NCI-H2196 treated with DMSO at 0.1 percent for 48 hours (cell line): ENCODE data around the gene SLC8A2.
"Not testable (repeated sequence)": the region's sequence is repeated elsewhere in the genome, so short reads cannot be mapped to it uniquely, and the experiment has no call there.

Experiments used
- DNase-seq: peaks from one replicate; lab custom pipeline; 2025; ENCODE audit not compliant: unreplicated experiment; lab: John Stamatoyannopoulos, UW

SLC8A2 gene

DNA sequence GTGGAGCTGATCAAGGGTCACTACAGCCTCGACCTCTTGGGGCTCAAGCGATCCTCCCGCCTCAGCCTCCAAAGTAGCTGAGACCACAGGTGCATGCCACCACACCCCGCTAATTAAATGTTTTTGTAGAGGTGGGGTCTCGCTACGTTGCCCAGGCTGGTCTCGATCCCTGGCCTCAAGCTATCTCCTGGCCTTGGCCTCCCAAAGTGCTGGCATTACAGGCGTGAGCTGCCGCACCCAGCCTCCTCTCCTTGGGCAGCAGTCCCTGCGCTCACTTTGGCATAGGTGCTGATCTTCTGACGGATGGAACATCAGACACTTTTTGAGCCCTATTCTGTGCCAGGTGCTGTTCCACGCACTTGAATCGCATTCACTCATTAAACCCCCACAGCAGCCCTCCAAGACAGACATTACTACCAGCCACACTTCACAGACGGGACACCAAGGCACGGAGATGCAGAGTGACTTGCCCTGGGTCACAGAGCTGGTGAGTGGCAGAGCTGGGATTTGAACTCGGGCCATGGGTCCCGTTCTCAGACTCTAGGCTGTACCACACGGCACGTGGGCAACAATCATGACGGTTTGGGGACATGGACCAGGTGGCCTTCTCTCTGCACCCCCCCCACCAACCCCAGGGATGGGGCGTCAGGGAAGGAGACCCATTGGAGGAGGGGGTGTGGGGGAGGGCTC lies 55.6 kb downstream of the SLC8A2 start:
- no peak for DNase-seq

DNA sequence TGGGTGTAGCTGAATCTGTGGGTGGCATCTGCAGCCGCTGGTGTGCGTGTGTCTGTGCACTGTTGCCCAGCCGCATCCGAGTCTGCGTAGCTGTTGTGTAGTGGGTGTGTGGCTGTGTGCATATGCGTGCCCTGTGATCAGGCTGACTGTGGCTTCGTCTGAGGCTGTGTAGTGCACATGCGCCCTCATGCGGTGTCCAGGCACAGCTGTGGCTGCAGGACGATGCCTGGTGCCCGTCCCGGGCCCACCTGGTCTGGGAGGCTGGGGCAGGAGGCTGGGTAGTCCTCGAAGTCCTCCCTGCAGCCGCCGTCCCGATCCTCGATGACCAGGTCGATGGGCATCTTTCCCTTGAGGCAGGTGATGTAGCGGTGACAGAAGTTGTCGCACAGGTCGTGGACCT lies 57.2 kb downstream of the SLC8A2 start:
- DNase-seq = no peak

DNA sequence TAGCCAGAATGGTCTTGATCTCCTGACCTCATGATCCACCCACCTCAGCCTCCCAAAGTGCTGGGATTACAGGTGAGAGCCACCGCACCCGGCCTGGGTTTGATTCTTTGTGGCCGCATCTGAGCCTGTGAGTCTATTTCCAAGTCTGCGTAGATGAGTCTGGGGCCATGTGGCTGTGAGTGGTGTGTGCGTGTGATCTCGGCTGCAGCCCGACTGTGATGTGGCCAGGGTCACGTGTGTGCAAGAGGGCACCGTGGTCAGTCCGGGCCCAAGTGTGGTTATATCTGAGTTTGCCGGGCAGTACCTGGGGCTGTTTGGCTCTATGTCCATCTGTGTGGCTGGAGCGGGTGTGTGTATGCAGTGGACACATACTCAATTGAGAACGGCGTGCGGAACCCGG lies 57.8 kb downstream of the SLC8A2 start:
- DNase-seq = no peak

GRCh38 chr19:47411696-47412095 lies 60.0 kb downstream of the SLC8A2 start:
- not testable (repeated sequence) for DNase-seq

GRCh38 chr19:47411101-47411500 lies 60.6 kb downstream of the SLC8A2 start:
- DNase-seq = no peak

DNA sequence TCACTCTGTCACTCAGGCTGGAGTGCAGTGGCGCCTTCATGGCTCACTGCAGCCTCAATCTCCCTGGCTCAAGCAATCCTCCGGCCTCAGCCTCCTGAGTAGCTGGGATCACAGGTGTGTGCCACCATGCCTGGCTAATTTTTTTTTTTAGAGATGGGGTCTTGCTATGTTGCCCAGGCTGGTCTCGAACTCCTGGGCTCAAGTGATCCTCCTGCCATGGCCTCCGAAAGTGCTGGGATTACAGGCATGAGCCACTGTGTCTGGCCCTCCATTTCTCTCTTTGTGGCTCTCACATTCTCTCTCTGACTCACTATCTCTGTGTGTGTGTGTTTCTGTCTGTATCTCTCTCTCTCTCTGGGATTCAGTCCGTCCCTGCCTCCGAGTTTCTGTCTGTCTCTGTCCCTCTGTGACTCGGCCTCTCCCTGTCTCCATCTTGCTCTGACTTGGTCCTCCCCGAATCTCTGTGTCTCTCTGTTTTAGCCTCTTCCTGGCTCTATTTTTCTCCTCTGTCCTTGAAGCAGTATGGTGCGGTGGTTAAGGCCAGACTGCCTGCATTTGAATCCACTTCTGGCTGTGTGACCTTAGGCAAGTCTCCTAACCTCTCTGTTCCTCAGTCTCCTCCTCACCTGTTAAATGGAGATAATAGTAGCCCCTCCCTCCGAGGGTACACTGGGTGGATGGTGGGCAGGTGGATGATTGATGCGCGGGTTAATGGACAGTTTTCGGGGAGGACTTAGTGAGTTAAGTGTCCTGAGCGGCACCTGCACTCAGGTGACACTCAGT lies 63.3 kb downstream of the SLC8A2 start:
- no peak for DNase-seq

DNA sequence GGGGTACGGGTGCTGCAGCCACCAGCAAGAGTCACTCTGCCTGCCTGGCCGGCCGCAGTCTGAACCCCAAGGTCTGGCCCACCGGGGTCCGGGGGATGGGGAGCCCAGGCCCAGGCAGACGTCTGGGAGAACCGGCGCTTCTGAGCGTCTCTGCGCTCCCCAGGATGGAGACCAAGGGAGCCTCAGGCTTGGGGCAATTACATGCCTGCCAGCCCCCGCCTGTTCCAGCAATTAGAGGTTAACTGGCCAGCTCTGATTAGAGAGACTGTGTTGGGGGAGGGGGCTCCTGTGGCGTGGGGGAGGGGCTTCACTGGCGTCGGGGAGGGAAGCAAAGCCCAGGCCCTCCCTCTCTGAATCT lies 64.3 kb downstream of the SLC8A2 start:
- DNase-seq = no peak

GRCh38 chr19:47406711-47407416 lies 64.8 kb downstream of the SLC8A2 start:
- DNase-seq = no peak

- DNase-seq = no peak
Measured at GRCh38 chr19:47405854-47406417, 65.8 kb downstream of the SLC8A2 start.

DNA sequence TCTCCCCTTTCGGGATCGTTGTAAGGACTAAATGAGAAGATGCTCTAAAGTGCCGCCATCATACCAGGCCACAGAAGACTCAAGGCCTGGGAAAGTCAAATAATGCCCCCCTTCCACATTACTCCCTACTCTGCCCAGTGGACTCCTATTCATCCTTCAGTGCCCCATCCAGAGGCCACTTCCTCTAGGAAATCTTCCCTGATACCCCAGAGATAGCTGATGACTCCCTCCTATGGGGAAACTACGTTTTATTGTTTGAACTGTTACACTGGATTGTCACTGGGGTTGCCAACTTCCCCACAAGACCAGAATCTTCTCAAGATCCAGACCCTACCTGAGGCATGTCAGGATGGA lies 66.5 kb downstream of the SLC8A2 start:
- DNase-seq = no peak

GRCh38 chr19:47404334-47405196 lies 67.1 kb downstream of the SLC8A2 start:
- DNase-seq = no peak

- no peak for DNase-seq
Measured at GRCh38 chr19:47402504-47402903, 69.2 kb downstream of the SLC8A2 start.

DNA sequence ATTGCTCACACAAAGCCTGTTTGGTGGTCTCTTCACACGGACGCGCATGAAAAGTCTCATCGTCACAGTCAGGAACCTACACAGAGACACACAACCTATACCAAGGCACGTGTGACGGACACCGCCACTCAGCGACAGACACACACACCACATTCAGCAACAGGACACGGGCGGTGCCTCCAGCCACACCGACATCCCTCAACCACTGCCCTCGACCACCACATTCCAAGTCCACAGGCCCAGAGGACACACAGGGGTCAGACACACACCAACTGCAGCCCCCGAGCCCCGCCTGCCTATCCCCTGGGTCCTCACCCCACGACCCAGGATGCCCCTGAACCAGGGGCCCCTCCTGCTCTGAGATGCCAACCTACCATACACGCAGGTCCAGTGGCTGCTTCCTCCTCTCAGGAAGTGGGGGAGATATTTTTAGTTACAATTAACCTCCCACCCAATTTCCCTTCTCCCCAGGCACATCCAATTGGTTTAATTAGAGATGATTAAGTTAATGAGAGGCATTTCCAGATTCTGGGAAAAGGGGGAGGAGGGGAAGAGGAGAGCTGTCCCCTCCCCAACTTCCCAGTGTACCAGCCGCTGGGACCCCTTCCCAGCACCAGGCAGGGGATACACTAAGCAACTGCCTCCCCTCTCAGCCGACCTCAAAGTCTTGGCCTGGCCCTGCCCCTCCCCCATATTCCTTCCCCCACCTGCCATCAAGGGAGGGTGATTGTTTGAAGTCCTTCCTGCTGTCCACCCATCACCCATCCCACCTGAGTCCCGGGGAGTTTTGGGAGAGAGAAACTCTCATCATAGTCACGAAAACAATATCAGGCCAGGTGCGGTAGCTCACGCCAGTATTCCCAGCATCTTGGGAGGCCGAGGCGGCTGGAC lies 72.7 kb downstream of the SLC8A2 start:
- no peak for DNase-seq

- peak; percentile 68 for DNase-seq
Measured at GRCh38 chr19:47391510-47392223, 80.0 kb downstream of the SLC8A2 start.

DNA sequence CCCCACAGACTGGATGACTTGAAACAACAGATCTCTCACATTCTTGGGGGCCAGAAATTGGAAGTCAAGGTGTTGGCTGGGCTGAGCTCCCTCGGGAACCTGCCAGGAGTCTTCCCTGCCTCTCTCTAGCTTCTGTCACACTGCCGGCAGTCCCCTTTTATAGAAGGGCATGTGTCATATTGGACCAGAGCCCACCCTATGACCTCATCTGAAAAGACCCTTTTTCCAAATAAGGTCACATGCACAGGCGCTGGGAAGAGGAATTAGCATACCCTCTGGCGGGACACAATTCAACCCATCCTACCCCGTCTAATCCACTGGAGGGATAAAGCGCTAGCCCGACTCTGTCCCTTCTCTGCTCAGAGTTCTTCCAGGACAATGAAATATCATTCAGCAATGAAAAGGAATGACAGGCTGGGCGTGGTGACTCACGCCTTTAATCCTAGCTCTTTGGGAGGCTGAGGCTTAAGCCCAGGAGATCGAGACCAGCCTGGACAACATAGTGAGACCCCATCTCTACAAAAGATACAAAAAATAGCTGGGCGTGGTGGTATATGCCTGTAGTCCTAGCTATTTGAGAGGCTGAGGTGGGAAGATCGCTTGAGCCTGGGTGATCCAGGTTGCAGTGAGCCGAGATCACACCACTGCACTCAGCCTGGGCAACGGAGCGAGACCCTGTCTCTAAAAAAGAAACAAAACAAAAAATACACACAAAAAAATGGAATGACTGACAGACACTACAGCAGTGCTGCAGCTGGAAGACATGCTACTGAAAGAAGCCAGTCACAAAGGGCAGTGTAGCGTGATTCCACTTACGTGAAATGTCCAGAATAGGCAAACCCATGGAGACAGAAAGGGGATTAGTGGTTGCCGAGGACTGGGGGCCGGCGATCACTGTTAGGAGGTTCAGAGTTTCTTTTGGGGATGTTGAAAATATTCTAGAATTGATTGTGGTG lies 80.9 kb downstream of the SLC8A2 start:
- DNase-seq = no peak

DNA sequence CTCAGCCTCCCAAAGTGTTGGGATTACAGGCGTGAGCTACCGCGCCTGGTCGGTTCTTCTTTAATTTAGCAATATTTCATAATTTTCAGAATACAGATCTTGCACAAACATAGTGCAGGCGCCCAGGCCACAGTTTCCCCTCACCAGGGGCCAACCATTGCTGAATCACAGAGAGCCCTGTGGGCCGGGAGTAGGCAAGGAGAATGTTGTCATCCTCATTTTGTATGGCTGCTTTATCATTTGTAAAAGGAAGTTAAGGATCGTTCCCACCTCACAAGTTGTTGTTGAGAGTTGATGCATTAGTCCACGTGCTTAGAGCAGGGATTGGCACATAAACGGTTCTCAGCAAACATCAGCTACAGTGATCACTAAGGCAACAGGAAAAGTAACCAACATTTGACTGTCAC lies 82.5 kb downstream of the SLC8A2 start:
- no peak for DNase-seq

DNA sequence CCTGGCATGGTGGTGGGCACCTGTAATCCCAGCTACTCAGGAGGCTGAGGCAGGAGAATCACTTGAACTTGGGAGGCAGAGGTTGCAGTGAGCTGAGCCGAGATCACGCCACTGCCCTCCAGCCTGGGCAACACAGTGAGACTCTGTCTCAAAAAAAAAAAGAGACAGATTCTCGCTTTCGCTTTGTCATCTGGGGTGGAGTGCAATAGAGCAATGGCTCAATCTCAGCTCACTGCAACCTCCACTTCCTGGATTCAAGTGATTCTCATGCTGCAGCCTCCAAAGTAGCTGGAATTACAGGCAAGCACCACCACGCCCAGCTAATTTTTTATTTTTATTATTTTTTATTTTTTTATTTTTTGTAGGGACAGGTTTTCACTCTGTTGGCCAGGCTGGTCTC lies 83.0 kb downstream of the SLC8A2 start:
- DNase-seq = not testable (repeated sequence)

GRCh38 chr19:47387623-47388022 lies 84.1 kb downstream of the SLC8A2 start:
- DNase-seq = not testable (repeated sequence)
